IgD-negative memory B cell (primary cell): Measurements from ENCODE around the gene CREB3. TPM values are rescaled to one million over a fixed set of nuclear protein-coding genes. Genes with fewer than 3 reads are reported as not detected.
A peak's percentile ranks its signal among the peaks of the same experiment; 100 is the strongest.

Experiments
- H3K27ac Mint-ChIP-seq, 3 donors: one replicate each; pipeline ENCODE4 v1.8.0; 2020 to 2022; ENCODE audit warnings: mild to moderate bottlenecking in 3 of 3, mixed read lengths in 3 of 3, moderate library complexity in 1 of 3
- H3K27me3 Mint-ChIP-seq: one replicate; pipeline ENCODE4 v1.8.0; 2021; ENCODE audit warnings: mixed read lengths
- H3K36me3 Mint-ChIP-seq: one replicate; pipeline ENCODE4 v1.8.0; 2020; ENCODE audit warnings: mild to moderate bottlenecking, mixed read lengths
- H3K4me1 Mint-ChIP-seq, 3 donors: one replicate each; pipeline ENCODE4 v1.8.0; 2020 to 2022; ENCODE audit warnings: mixed read lengths in 3 of 3, mild to moderate bottlenecking in 1 of 3
- H3K4me3 Mint-ChIP-seq, 4 donors: one replicate each; pipeline ENCODE4 v1.8.0; 2020 to 2022; ENCODE audit warnings: mild to moderate bottlenecking in 4 of 4, mixed read lengths in 4 of 4, moderate library complexity in 3 of 4
- H3K9me3 Mint-ChIP-seq, 3 donors: one replicate each; pipeline ENCODE4 v1.8.0; 2020 to 2021; ENCODE audit warnings: mixed read lengths in 3 of 3, mild to moderate bottlenecking in 1 of 3
- polyA plus RNA-seq: library from polyadenylated mRNA; unstranded; fragments of 300-500 nt; fragmentation: Illumina TruSeq; gene quantifications from one replicate; pipeline ENCODE4 v1.2.3, GENCODE V29; 2021

The CREB3 gene
- polyA plus RNA-seq, 1 donor from 2014 or later, result 29.3 TPM

DNA sequence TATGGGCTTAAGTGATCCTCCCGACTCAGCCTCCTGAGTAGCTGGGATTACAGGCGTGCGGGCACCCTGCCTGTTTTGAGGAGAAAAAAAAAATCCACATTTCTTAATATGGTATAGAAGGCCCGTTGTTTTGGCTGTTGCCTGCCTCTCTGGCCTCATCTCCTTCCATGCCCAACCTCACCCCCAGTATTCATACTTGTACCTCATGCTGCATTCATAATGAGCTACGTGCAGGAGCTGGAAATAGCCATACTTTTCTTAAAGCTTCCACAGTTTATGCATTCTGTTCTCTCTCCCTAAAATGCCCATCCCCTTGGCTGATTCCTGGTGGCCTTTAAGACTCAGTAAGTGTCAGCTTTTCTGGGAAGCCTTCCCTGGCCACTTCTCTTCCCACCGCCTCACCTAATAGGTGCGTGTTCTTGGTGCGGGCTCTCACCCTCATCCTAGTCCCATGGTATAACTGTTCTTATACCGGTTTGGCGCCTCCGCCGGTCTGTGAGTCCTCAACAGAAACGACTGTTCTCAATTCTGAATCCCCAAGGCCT, 40.6 kb upstream of the CREB3 start:
- peaks cover 6 to 12% (median 9%) of the 10 kb centered on the region in 3 donors for H3K4me1 Mint-ChIP-seq
- no peaks in the 10 kb centered on the region for H3K27me3 Mint-ChIP-seq
- H3K36me3 Mint-ChIP-seq, result no peaks in the 10 kb centered on the region
- no peaks in the 10 kb centered on the region for H3K9me3 Mint-ChIP-seq
- peak overlapping the region; percentile 57 to 92 (median 87) for H3K4me3 Mint-ChIP-seq
- peak overlapping the region in 2 of 3 donors; percentile 65 to 74 for H3K27ac Mint-ChIP-seq

DNA sequence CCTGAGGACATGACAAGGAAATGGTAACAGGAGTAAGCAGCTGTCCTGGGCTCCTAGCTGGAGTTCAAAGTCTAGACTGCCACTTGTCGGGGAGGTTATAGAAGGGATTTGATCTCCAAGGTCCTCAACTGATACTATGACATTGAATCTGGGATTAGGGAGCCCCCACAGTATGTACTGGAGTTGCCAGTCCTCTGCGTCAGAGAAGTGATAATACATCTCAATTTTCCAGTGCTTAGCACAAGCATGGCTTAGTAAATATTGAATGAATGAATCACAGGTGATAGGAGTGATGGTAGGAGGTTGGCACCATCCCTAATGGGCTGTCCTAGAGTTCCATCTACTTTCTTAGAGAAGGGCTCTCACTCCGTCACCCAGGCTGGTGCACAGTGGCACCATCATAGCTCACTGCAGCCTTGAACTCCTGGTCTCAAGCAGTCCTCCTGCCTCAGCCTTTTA, 36.5 kb upstream of the CREB3 start:
- H3K36me3 Mint-ChIP-seq, result no peaks in the 10 kb centered on the region
- peaks cover 6 to 12% (median 6%) of the 10 kb centered on the region in 3 donors for H3K4me1 Mint-ChIP-seq
- no peak overlapping the region for H3K27ac Mint-ChIP-seq
- no peaks in the 10 kb centered on the region for H3K27me3 Mint-ChIP-seq
- H3K9me3 Mint-ChIP-seq, result no peaks in the 10 kb centered on the region
- no peak overlapping the region for H3K4me3 Mint-ChIP-seq

DNA sequence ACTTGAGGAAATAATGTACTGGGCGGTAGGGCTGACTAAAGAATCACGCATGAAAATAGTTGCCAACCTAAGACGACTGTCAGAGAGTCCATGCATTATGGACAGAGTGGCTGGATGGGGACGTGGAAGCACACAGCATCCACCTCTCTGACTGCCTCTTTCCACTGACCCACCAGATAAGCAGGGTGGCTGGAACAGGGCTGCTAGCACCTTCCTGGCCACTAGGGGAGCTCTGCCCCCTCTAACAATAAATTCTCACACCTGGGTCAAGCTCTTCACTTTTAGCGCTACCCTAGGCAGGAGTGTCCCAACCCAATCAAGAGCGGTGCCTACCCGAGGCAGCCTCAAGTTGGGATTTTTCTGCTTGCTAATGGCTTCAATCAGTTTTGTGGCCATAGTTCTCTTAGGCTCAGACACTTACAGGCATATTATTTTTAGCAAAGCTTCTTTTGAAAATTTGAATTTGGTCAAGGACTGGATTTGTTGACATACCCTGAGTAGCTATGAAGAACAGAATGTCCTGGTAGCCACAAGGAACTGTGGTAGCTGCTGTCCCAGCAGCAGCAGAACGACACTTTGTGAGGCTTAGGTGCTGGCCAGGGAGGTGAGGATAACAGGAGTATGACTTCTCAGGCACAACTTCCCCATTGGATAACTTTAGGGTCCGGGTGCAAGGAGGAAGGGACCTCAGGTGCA, 35.8 kb upstream of the CREB3 start:
- no peaks in the 10 kb centered on the region for H3K9me3 Mint-ChIP-seq
- H3K4me1 Mint-ChIP-seq, result peaks cover 5 to 10% (median 6%) of the 10 kb centered on the region in 3 donors
- no peaks in the 10 kb centered on the region for H3K27me3 Mint-ChIP-seq
- H3K36me3 Mint-ChIP-seq, result no peaks in the 10 kb centered on the region
- H3K27ac Mint-ChIP-seq, result peak overlapping the region in 2 of 3 donors; percentile 46 to 85
- peak overlapping the region in 1 of 4 donors; percentile 5 for H3K4me3 Mint-ChIP-seq

DNA sequence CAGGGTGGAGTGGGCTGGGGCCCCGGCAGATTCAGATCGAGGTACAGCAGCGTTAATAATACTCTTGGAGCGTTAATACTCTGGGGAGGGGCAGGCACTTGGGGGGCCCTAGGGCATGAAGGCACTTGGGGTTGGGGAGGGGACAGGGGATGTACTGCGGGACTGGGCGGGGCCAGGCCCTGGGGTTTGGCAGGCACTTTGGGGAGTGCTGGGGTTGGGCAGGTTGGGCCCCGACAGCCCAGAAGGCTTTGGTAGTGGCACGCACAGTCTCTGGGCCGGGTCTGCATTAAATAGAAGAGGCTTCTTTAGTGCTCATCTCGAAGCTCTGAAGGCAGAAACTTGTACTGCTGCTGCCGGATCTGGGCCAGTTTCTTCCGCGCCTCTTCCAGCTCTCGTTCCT, 35.0 kb upstream of the CREB3 start:
- H3K27ac Mint-ChIP-seq, result peak overlapping the region in 1 of 3 donors; percentile 85
- H3K4me1 Mint-ChIP-seq, result peaks cover 4 to 8% (median 6%) of the 10 kb centered on the region in 3 donors
- H3K36me3 Mint-ChIP-seq, result no peaks in the 10 kb centered on the region
- no peak overlapping the region for H3K4me3 Mint-ChIP-seq
- no peaks in the 10 kb centered on the region for H3K9me3 Mint-ChIP-seq
- H3K27me3 Mint-ChIP-seq, result no peaks in the 10 kb centered on the region

DNA sequence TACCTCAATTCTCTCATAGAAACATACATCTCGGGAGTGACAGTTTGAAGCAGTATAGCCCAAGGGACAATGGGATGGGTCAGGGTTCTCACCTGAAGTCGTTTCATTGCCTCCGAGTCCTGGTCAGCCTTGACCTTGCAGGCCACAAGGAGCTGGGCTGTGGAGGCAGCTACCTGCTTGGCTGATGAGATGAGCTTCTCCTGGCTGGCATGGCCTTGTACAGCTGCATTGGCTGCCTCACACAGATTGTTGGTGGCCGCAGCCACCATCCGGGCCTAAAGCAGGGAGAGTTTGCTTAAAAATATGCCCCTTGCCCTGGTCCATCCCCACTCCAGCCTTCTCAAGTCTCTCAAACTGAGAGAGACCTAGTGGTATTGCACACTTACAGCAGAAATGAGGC, 34.2 kb upstream of the CREB3 start:
- Mint-ChIP-seq H3K27ac (peak overlapping the region in 1 of 3 donors; percentile 82), H3K36me3 (no peaks in the 10 kb centered on the region), H3K4me3 (no peak overlapping the region), H3K27me3 (no peaks in the 10 kb centered on the region), H3K9me3 (no peaks in the 10 kb centered on the region), H3K4me1 (peaks cover 4 to 8% (median 6%) of the 10 kb centered on the region in 3 donors)

DNA sequence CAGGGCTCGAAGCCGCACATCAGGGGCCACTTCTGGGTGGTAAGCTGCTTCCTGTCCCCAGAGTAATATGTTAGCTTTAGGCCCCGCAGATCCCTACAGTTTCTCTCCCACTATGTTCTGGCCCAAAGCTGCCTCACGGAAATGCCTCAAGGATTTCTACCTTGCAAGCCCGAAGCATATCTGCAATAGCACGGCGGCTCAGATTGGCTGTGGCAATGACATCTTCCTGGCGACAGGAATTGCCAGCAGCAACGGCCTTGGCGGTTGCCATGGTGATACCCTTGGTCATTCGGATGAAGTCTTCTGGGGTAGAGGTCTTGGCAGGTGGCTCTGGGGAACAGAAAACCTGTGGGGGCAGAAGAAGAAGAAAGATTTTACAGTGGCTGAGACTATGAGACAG, 32.4 kb upstream of the CREB3 start:
- H3K36me3 Mint-ChIP-seq, result peaks cover 1% of the 10 kb centered on the region
- H3K27me3 Mint-ChIP-seq, result no peaks in the 10 kb centered on the region
- peaks cover 6% of the 10 kb centered on the region in 3 donors for H3K4me1 Mint-ChIP-seq
- no peak overlapping the region for H3K27ac Mint-ChIP-seq
- no peak overlapping the region for H3K4me3 Mint-ChIP-seq
- no peaks in the 10 kb centered on the region for H3K9me3 Mint-ChIP-seq

DNA sequence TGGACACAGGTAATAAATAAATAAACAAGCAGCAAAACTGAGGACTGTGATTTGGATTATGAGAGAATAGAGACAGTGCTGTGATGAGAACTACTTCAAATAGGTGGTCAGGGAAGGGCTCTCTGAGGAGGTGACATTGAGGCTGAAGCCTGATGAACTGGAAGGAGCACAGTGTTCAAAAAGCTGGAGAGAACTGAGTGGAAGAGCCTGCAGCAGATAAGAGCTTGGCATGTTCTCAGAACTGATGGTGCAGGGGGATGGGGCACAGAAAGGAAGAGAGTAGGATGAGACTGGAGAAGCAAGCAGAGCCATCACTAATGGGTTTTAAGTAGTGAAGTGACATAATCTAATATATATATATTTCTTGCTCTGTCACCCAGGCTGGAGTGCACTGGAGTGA, 31.5 kb upstream of the CREB3 start:
- Mint-ChIP-seq H3K4me3 (no peak overlapping the region), H3K36me3 (peaks cover 1% of the 10 kb centered on the region), H3K27me3 (no peaks in the 10 kb centered on the region), H3K4me1 (peaks cover 6% of the 10 kb centered on the region in 3 donors), H3K9me3 (no peaks in the 10 kb centered on the region), H3K27ac (no peak overlapping the region)

DNA sequence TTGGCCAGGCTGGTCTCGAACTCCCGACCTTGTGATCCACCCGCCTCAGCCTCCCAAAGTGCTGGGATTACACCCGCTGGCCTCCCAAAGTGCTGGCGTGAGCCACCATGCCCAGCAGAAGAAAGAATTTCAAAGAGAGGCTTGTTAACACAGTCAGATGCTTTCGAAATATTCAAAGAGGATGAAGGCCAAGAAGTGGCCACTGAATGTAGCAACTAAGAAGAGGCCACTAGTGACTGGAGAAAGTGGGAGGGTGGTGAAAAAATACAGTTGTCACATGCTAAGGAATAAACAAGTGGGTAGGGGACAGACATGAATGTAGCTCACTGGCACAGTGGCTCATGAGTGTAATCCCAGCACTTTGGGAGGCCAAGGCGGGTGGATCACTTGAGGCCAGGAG, 29.8 kb upstream of the CREB3 start:
- Mint-ChIP-seq H3K4me1 (peaks cover 0 to 4% (median 0%) of the 10 kb centered on the region in 3 donors), H3K9me3 (no peaks in the 10 kb centered on the region), H3K36me3 (peaks cover 1% of the 10 kb centered on the region), H3K27ac (peak overlapping the region in 1 of 3 donors; percentile 54), H3K4me3 (no peak overlapping the region), H3K27me3 (no peaks in the 10 kb centered on the region)

DNA sequence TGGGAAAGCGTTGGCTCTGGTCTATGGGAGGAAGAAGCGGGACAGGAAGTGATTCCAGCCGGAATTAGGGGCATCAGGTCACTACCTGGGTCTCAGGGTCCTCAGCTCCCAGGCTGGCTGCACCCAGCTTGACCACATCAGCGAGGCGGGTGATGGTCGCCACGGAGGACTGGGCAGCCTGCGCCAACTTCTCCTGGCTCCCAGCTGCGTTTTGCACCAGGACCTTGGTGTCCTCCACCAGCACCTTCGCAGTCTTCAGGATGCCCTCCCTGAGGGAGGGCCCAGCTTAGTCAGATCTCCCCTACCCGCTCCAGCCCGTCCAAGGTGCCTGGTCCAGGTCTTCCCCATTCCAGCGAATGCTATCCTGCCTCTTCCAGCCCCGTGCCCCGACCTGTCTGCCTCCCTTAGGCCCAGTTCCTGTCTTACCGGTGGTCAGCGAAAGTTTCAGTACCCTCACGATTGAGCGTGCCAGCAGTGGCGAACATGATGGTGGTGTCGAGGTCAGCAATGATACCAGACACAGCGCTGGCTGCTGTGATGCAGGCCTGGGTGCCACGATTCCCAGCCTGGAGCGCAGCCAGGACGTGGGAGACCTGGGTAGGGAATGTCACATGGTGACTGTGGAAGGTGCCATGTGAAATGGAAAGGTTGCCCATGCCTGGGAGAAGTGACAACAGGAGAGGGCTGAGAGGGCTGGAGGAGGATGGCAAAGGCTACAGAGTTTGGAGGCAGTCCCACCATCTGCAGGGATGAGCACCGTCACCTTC, 28.4 kb upstream of the CREB3 start:
- H3K4me3 Mint-ChIP-seq, result no peak overlapping the region
- H3K9me3 Mint-ChIP-seq, result no peaks in the 10 kb centered on the region
- H3K36me3 Mint-ChIP-seq, result peaks cover 3% of the 10 kb centered on the region
- no peak overlapping the region for H3K27ac Mint-ChIP-seq
- H3K4me1 Mint-ChIP-seq, result peaks cover 0 to 4% (median 0%) of the 10 kb centered on the region in 3 donors
- H3K27me3 Mint-ChIP-seq, result no peaks in the 10 kb centered on the region

DNA sequence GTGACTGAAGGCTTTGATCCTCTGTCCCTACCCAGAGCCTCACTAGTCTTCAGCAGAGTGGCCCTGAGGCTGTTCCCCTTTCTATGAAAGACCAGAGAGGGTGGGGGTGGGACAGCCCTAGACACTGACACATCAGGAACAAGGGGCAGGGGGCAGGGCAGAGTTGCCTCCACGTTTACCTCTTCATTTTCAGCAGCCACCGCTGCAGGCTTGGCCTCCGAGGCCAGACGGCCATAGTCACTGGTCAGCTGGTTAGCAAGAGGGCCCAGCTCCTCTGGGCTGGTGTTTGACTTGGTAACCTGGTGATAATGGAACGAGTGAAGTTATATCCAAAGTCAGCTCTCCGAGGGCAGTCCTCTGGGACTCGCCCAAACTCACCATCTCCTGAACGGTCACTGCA, 27.1 kb upstream of the CREB3 start:
- H3K4me3 Mint-ChIP-seq, result no peak overlapping the region
- H3K27me3 Mint-ChIP-seq, result no peaks in the 10 kb centered on the region
- peaks cover 0 to 4% (median 0%) of the 10 kb centered on the region in 3 donors for H3K4me1 Mint-ChIP-seq
- H3K27ac Mint-ChIP-seq, result no peak overlapping the region
- H3K9me3 Mint-ChIP-seq, result no peaks in the 10 kb centered on the region
- H3K36me3 Mint-ChIP-seq, result peaks cover 3% of the 10 kb centered on the region

DNA sequence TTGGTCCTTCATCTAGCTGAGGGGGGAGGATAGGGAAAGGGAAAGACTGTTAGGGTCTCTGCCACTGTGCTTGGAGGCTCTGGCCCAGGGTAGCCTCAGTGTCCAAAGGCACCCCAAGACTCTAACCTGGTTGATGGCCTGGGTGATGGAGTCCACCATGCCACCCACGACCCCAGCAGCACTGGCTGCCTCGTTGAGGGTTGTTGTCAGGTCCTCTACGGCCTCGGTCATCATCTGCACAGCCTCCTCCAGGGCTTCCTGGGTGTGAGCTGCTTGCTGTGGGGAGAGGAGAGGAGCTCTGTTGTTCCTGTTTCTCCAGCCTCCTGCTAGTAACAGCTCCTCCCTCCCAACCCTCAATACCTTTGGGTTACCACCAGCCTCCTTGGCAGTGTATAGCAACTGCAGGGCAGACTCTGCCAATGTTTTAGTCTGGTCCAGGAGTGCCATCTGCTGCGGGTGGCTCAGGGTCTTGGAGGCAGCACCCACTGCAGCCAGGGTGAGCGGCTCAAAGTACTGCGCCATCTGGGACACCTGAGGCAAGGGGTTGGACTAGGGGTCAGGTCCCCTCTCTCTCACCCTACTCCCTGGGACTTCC, 26.5 kb upstream of the CREB3 start:
- Mint-ChIP-seq H3K4me1 (peaks cover 0 to 4% (median 0%) of the 10 kb centered on the region in 3 donors), H3K4me3 (no peak overlapping the region), H3K36me3 (peaks cover 3% of the 10 kb centered on the region), H3K9me3 (no peaks in the 10 kb centered on the region), H3K27me3 (no peaks in the 10 kb centered on the region), H3K27ac (no peak overlapping the region)

DNA sequence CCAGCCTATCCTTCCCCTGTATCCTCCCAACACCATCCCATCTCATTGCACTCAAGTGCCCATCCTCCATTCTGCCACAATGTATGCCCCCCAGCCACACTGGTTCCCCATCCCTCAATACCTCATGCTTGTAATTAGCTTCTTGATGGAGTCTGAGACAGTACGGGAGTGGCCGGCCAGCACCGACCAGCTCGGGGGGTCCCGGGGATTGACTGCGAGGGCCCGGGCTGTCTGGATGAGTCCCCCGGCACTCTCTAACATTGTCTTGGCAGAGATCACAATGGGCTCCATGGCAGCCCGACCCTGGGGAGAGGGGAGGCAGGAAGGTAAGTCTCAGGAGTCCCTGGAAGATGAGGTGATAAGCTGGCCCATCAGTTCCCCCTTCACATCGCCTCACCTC, 25.5 kb upstream of the CREB3 start:
- Mint-ChIP-seq H3K36me3 (peaks cover 3% of the 10 kb centered on the region), H3K27ac (no peak overlapping the region), H3K27me3 (no peaks in the 10 kb centered on the region), H3K9me3 (no peaks in the 10 kb centered on the region), H3K4me3 (no peak overlapping the region), H3K4me1 (peaks cover 0 to 4% (median 0%) of the 10 kb centered on the region in 3 donors)

DNA sequence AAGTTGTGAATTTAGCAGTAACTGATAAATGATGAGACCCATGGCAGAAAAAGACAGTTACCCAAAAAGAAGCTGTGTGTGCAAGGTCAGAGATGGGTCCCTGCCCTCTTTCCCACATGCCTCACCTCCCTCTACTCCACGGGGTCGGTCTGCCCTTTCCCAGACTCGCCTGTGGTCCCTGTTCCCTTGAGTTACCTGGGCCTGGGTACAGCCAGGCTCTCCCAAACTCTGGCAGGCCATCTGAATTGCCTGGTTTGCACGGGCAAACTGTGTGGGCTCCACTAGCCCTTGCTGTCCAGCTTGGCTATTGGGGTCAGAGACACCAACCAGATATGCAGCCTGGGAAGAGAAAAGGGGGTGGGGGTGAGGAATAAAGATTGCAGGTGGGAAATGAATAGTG, 24.3 kb upstream of the CREB3 start:
- Mint-ChIP-seq H3K27me3 (no peaks in the 10 kb centered on the region), H3K4me1 (peaks cover 0 to 4% (median 0%) of the 10 kb centered on the region in 3 donors), H3K36me3 (peaks cover 3% of the 10 kb centered on the region), H3K27ac (peak overlapping the region in 1 of 3 donors; percentile 88), H3K9me3 (no peaks in the 10 kb centered on the region), H3K4me3 (no peak overlapping the region)

DNA sequence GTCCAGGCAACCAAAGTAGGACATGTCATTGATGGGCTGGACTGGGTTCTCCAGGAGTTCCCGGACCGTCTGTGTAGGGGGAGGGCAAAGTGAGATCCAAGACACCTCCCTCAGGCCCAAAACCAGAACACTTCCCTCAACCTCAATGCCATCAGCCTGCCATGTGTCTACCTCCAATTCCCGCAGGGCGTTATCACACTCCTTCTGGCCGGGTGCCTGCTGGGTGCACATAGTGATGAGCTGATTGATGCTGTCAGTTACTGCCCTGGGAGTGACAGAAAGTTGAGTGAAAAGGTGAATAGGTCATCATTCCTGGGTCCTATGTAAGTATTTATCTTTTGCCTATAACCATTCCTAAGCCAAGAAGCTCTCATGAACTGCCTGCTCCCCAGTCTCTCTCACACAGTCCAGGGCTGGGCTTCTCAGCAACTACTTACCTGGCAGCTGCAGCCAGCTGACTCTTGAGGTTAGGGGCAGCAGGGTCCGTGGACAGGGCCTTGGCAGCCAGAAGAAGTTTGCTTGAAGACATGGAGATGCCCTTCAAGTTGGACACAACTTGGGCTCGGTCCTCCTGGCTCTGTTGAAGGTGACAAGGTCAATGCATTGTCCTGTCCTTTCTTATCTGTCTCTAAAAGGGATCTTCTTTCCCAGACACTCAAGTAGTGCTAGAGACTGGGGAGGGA, 21.5 kb upstream of the CREB3 start:
- H3K9me3 Mint-ChIP-seq, result no peaks in the 10 kb centered on the region
- H3K4me1 Mint-ChIP-seq, result peaks cover 2 to 5% (median 3%) of the 10 kb centered on the region in 3 donors
- H3K36me3 Mint-ChIP-seq, result peaks cover 6% of the 10 kb centered on the region
- H3K27ac Mint-ChIP-seq, result no peak overlapping the region
- no peaks in the 10 kb centered on the region for H3K27me3 Mint-ChIP-seq
- H3K4me3 Mint-ChIP-seq, result no peak overlapping the region
